DOHH2 (cell line): ENCODE results near the gene SLC13A2.

Source experiments
- EZH2phosphoT487 ChIP-seq: fragments of 200-600 bp; sonication (generic); IDR thresholded peaks from 2 replicates; pipeline ENCODE4 v1.6.1; 2017; ENCODE audit warnings: borderline replicate concordance, mild to moderate bottlenecking, antibody characterized with exemption, low read length, moderate library complexity, mixed read lengths
- TF ChIP-seq, protein P1 (sequence below): fragments of 200-600 bp; sonication (generic); IDR thresholded peaks from one replicate; pipeline ENCODE4 v1.5.1; 2014; ENCODE audit warnings: antibody characterized with exemption, mild to moderate bottlenecking, low read depth, low read length; ENCODE audit not compliant: poor library complexity, severe bottlenecking

DNA sequence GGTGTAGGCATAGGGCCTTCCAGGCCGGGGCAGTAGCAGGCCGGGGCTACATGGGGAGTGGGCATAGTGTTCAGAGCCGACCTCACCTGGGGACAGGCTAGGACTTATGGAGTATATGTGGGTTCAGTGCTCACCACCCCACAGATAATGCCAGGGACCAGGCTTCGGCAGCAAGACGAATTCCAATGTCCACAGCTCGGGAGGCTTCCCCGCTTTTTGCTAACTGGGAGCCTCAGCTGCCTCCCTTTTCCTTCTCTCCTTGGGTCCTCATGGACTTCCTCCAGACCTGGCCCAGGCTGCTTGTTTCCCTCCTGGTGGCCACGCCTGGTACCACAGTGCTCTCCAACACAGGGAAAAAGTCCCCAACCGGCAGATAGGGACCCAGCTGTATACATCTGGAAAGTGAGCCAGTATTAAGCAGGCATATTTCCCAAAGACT lies 47.3 kb upstream of the SLC13A2 start:
- TF ChIP-seq, protein P1, sequence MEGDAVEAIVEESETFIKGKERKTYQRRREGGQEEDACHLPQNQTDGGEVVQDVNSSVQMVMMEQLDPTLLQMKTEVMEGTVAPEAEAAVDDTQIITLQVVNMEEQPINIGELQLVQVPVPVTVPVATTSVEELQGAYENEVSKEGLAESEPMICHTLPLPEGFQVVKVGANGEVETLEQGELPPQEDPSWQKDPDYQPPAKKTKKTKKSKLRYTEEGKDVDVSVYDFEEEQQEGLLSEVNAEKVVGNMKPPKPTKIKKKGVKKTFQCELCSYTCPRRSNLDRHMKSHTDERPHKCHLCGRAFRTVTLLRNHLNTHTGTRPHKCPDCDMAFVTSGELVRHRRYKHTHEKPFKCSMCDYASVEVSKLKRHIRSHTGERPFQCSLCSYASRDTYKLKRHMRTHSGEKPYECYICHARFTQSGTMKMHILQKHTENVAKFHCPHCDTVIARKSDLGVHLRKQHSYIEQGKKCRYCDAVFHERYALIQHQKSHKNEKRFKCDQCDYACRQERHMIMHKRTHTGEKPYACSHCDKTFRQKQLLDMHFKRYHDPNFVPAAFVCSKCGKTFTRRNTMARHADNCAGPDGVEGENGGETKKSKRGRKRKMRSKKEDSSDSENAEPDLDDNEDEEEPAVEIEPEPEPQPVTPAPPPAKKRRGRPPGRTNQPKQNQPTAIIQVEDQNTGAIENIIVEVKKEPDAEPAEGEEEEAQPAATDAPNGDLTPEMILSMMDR, result peak; percentile 8
- no peak for TF ChIP-seq EZH2phosphoT487
